NCI-H524 treated with DMSO at 0.1 percent for 48 hours (cell line): Measurements from ENCODE around the gene NRP2.
A peak's percentile ranks its signal among the peaks of the same experiment; 100 is the strongest.

Source experiments
- DNase-seq: peaks from one replicate; lab custom pipeline; 2025; lab: John Stamatoyannopoulos, UW

NRP2 gene

GRCh38 chr2:205682239-205682970, at the start of gene NRP2:
Gene NRP2 (plus strand): TSS chr2:205682501. CDS start chr2:205683291, 790 bp downstream.
- DNase-seq, result peak; percentile 59

- no peak for DNase-seq
These were observed 48.3 kb upstream of the NRP2 start for GRCh38 chr2:205633994-205634393.

- DNase-seq, result no peak
These were observed 45.6 kb upstream of the NRP2 start for GRCh38 chr2:205636549-205637319.

- DNase-seq, result no peak
These were observed 45.0 kb upstream of the NRP2 start for GRCh38 chr2:205637320-205637602.

- no peak for DNase-seq
These were observed 44.4 kb upstream of the NRP2 start for GRCh38 chr2:205637779-205638503.

- no peak for DNase-seq
These were observed 41.6 kb upstream of the NRP2 start for GRCh38 chr2:205640716-205641115.

GRCh38 chr2:205642599-205643356, 39.5 kb upstream of the NRP2 start:
- no peak for DNase-seq

GRCh38 chr2:205643391-205643885, 38.9 kb upstream of the NRP2 start:
- DNase-seq, result no peak

- DNase-seq, result no peak
These were observed 38.3 kb upstream of the NRP2 start for GRCh38 chr2:205644018-205644417.

GRCh38 chr2:205646680-205647079, 35.6 kb upstream of the NRP2 start:
- DNase-seq, result no peak

GRCh38 chr2:205650450-205650849, 31.9 kb upstream of the NRP2 start:
- no peak for DNase-seq

- no peak for DNase-seq
These were observed 31.4 kb upstream of the NRP2 start for GRCh38 chr2:205650931-205651330.

GRCh38 chr2:205651719-205652118, 30.6 kb upstream of the NRP2 start:
- no peak for DNase-seq

- DNase-seq, result no peak
These were observed 27.3 kb upstream of the NRP2 start for GRCh38 chr2:205654878-205655605.

- DNase-seq, result no peak
These were observed 26.4 kb upstream of the NRP2 start for GRCh38 chr2:205655779-205656456.

- no peak for DNase-seq
These were observed 25.8 kb upstream of the NRP2 start for GRCh38 chr2:205656461-205656860.

GRCh38 chr2:205656941-205657340, 25.4 kb upstream of the NRP2 start:
- no peak for DNase-seq

- DNase-seq, result no peak
These were observed 24.7 kb upstream of the NRP2 start for GRCh38 chr2:205657579-205657978.

GRCh38 chr2:205658068-205658467, 24.2 kb upstream of the NRP2 start:
- no peak for DNase-seq

- DNase-seq, result no peak
These were observed 23.7 kb upstream of the NRP2 start for GRCh38 chr2:205658572-205658971.

- no peak for DNase-seq
These were observed 22.4 kb upstream of the NRP2 start for GRCh38 chr2:205659922-205660321.
